Right lobe of liver (tissue), 4 donors: Measurements from ENCODE around the gene GNB2.

Experiments
- CTCF ChIP-seq, 4 donors: fragments of 200-600 bp in 3 of 4; fragments of 450-650 bp in 1 of 4; IDR thresholded peaks; one replicate each; pipeline versions ENCODE4 v1.5.1 to v1.8.0; 2016 to 2022; ENCODE audit warnings: antibody characterized with exemption in 4 of 4, mild to moderate bottlenecking in 2 of 4
- POLR2A ChIP-seq: fragments of 450-650 bp; IDR thresholded peaks from one replicate; pipeline ENCODE4 v1.6.1; 2017; ENCODE audit warnings: antibody characterized with exemption, mild to moderate bottlenecking
- donor health status: DM: no; HTN: no; CAD: no.
- donor health status: DM: no; HTN: no; CAD: no.
- donor health status: DM: no; HTN: yes; CAD: no.

GRCh38 chr7:100680576-100681271, 7.2 kb downstream of the GNB2 start:
- TF ChIP-seq CTCF (IDR thresholded peaks at IDR 0.05) (no peak), POLR2A (no peak)
